Endometrium (tissue), 2 donors: ENCODE results near the gene VPS13C.
A peak's percentile ranks its signal among the peaks of the same experiment; 100 is the strongest.

Experiments
- FAIRE-seq: peaks from 2 replicates; lab custom pipeline; 2012; peaks lifted over from hg19 to GRCh38; lab: Jason Lieb, UNC
- donor health status: control.
- donor health status: control.

VPS13C gene

GRCh38 chr15:61938249-61938648, 122.0 kb downstream of the VPS13C start:
- FAIRE-seq, result no peak

GRCh38 chr15:61936528-61937195, 123.6 kb downstream of the VPS13C start:
- FAIRE-seq, result no peak

- FAIRE-seq, result no peak
Measured at GRCh38 chr15:61935493-61935892, 124.8 kb downstream of the VPS13C start.

- no peak for FAIRE-seq
Measured at GRCh38 chr15:61929452-61929851, 130.8 kb downstream of the VPS13C start.

- FAIRE-seq, result no peak
Measured at GRCh38 chr15:61923173-61923572, 137.1 kb downstream of the VPS13C start.

- no peak for FAIRE-seq
Measured at GRCh38 chr15:61921093-61921492, 139.2 kb downstream of the VPS13C start.

GRCh38 chr15:61917457-61917856, 142.8 kb downstream of the VPS13C start:
- no peak for FAIRE-seq

GRCh38 chr15:61916104-61916503, 144.1 kb downstream of the VPS13C start:
- no peak for FAIRE-seq

GRCh38 chr15:61915640-61916039, 144.6 kb downstream of the VPS13C start:
- FAIRE-seq, result no peak

- no peak for FAIRE-seq
Measured at GRCh38 chr15:61910839-61911369, 149.3 kb downstream of the VPS13C start.

GRCh38 chr15:61908241-61908640, 152.0 kb downstream of the VPS13C start:
- FAIRE-seq, result no peak

- no peak for FAIRE-seq
Measured at GRCh38 chr15:61907753-61908086, 152.5 kb downstream of the VPS13C start.

- FAIRE-seq, result no peak
Measured at GRCh38 chr15:61906961-61907752, 153.1 kb downstream of the VPS13C start.

- FAIRE-seq, result no peak
Measured at GRCh38 chr15:61893146-61893545, 167.1 kb downstream of the VPS13C start.

- FAIRE-seq, result no peak
Measured at GRCh38 chr15:61892140-61892539, 168.1 kb downstream of the VPS13C start.

- no peak for FAIRE-seq
Measured at GRCh38 chr15:61890106-61890505, 170.1 kb downstream of the VPS13C start.

GRCh38 chr15:61889706-61890105, 170.5 kb downstream of the VPS13C start:
- FAIRE-seq, result no peak

GRCh38 chr15:61888074-61888780, 172.0 kb downstream of the VPS13C start:
- no peak for FAIRE-seq

- FAIRE-seq, result no peak
Measured at GRCh38 chr15:61880084-61880483, 180.2 kb downstream of the VPS13C start.

GRCh38 chr15:61879219-61879618, 181.0 kb downstream of the VPS13C start:
- no peak for FAIRE-seq

GRCh38 chr15:61871926-61872522, 188.2 kb downstream of the VPS13C start:
- FAIRE-seq, result peak; percentile 85

GRCh38 chr15:61869656-61870055, 190.6 kb downstream of the VPS13C start:
- FAIRE-seq, result no peak

GRCh38 chr15:61861962-61862361, 198.3 kb downstream of the VPS13C start:
- FAIRE-seq, result no peak
